Suprapubic skin (tissue), 4 donors: ENCODE measurements around the gene RBM47.

Source experiments
- CTCF ChIP-seq, 2 donors: fragments of 200-600 bp in 1 of 2; fragments of 450-650 bp in 1 of 2; sonication (generic) in 1 of 2; IDR thresholded peaks; one replicate each; pipeline ENCODE4 v1.5.1; 2016 to 2019; ENCODE audit warnings: antibody characterized with exemption in 2 of 2, mild to moderate bottlenecking in 1 of 2, moderate library complexity in 1 of 2
- EP300 ChIP-seq: sonication (generic); formaldehyde crosslinking; IDR thresholded peaks from one replicate; pipeline ENCODE4 v1.6.1; 2017; ENCODE audit warnings: antibody characterized with exemption
- POLR2A ChIP-seq, 2 donors: fragments of 450-650 bp; IDR thresholded peaks; one replicate each; pipeline ENCODE4 v1.6.1; 2017; ENCODE audit warnings: antibody characterized with exemption in 2 of 2, mild to moderate bottlenecking in 2 of 2, moderate library complexity in 2 of 2
- POLR2AphosphoS5 ChIP-seq, 3 donors: sonication (generic); formaldehyde crosslinking; IDR thresholded peaks; one replicate each; pipeline ENCODE4 v1.6.1; 2017; ENCODE audit warnings: antibody characterized with exemption in 3 of 3

GRCh38 chr4:40419231-40419912, 210.3 kb downstream of the RBM47 start:
- TF ChIP-seq CTCF (IDR thresholded peaks at IDR 0.05) = no peak
- no peak for TF ChIP-seq POLR2A (IDR thresholded peaks at IDR 0.05)
- TF ChIP-seq EP300 = no peak
- no peak for TF ChIP-seq POLR2AphosphoS5 (IDR thresholded peaks at IDR 0.05)
